ENCODE data around the gene LRMDA.

Gene LRMDA

GRCh38 chr10:76086761-76087639, 655.6 kb downstream of the LRMDA start:
- DNase-seq (ENCODE audit: low read depth) = peak; percentile 39

- DNase-seq (ENCODE audit: low read depth) = no peak
Measured at GRCh38 chr10:76088008-76088407, 656.6 kb downstream of the LRMDA start.

- DNase-seq (ENCODE audit: low read depth) = no peak
Measured at GRCh38 chr10:76088980-76089379, 657.6 kb downstream of the LRMDA start.

GRCh38 chr10:76089556-76090180, 658.2 kb downstream of the LRMDA start:
- DNase-seq (ENCODE audit: low read depth) = no peak

GRCh38 chr10:76091926-76092325, 660.5 kb downstream of the LRMDA start:
- DNase-seq (ENCODE audit: low read depth) = no peak

GRCh38 chr10:76106611-76107010, 675.2 kb downstream of the LRMDA start:
- DNase-seq (ENCODE audit: low read depth) = no peak

GRCh38 chr10:76108563-76109359, 677.3 kb downstream of the LRMDA start:
- no peak for DNase-seq (ENCODE audit: low read depth)

GRCh38 chr10:76111404-76111803, 680.0 kb downstream of the LRMDA start:
- DNase-seq (ENCODE audit: low read depth) = no peak

GRCh38 chr10:76111986-76112825, 680.8 kb downstream of the LRMDA start:
- DNase-seq (ENCODE audit: low read depth) = peak; percentile 31

GRCh38 chr10:76112826-76113150, 681.4 kb downstream of the LRMDA start:
- DNase-seq (ENCODE audit: low read depth) = no peak

- DNase-seq (ENCODE audit: low read depth) = no peak
Measured at GRCh38 chr10:76113952-76114351, 682.5 kb downstream of the LRMDA start.

GRCh38 chr10:76114581-76115001, 683.2 kb downstream of the LRMDA start:
- DNase-seq (ENCODE audit: low read depth) = peak; percentile 19

- no peak for DNase-seq (ENCODE audit: low read depth)
Measured at GRCh38 chr10:76115131-76115470, 683.7 kb downstream of the LRMDA start.

- peak; percentile 36 for DNase-seq (ENCODE audit: low read depth)
Measured at GRCh38 chr10:76115471-76116155, 684.2 kb downstream of the LRMDA start.

GRCh38 chr10:76116523-76116922, 685.1 kb downstream of the LRMDA start:
- no peak for DNase-seq (ENCODE audit: low read depth)

- DNase-seq (ENCODE audit: low read depth) = peak; percentile 83
Measured at GRCh38 chr10:76117949-76118348, 686.5 kb downstream of the LRMDA start.

GRCh38 chr10:76119036-76119435, 687.6 kb downstream of the LRMDA start:
- DNase-seq (ENCODE audit: low read depth) = no peak

GRCh38 chr10:76119515-76119914, 688.1 kb downstream of the LRMDA start:
- peak; percentile 43 for DNase-seq (ENCODE audit: low read depth)

GRCh38 chr10:76122056-76122455, 690.6 kb downstream of the LRMDA start:
- DNase-seq (ENCODE audit: low read depth) = no peak

GRCh38 chr10:76124280-76124679, 692.9 kb downstream of the LRMDA start:
- DNase-seq (ENCODE audit: low read depth) = no peak

GRCh38 chr10:76125900-76126299, 694.5 kb downstream of the LRMDA start:
- DNase-seq (ENCODE audit: low read depth) = no peak

Data from ELR (cell line).